HCT116 (cell line): ENCODE measurements around the gene GYS2.

Experiments used
- CTCF ChIP-seq, 3 experiments: fragments of 200-600 bp in 1 of 3; sonication (generic) in 1 of 3; IDR thresholded peaks in 2 of 3; conservative IDR thresholded peaks in 1 of 3; 2 replicates each; pipeline ENCODE4 v1.5.1; 2012 to 2017; ENCODE audit warnings: low read depth in 2 of 3, low read length in 2 of 3, antibody characterized with exemption in 1 of 3, borderline replicate concordance in 1 of 3, control low read depth in 1 of 3, mild to moderate bottlenecking in 1 of 3, mixed read lengths in 1 of 3, mixed run types in 1 of 3, moderate library complexity in 1 of 3; ENCODE audit not compliant: insufficient read depth in 1 of 3
- ELF1 ChIP-seq: IDR thresholded peaks from 2 replicates; pipeline ENCODE4 v1.6.1; 2012; ENCODE audit warnings: low read depth, borderline replicate concordance
- POLR2AphosphoS5 ChIP-seq: IDR thresholded peaks from 2 replicates; pipeline ENCODE4 v1.6.1; 2011; ENCODE audit warnings: mild to moderate bottlenecking, low read depth, low read length, moderate library complexity

GRCh38 chr12:21647179-21647578 is 42.5 kb upstream of the GYS2 start:
- no peak for TF ChIP-seq CTCF (IDR thresholded peaks at IDR 0.05 in 2 of 3, conservative IDR thresholded peaks at IDR 0.05 in 1 of 3; ENCODE audit: borderline replicate concordance in 1 of 3, insufficient read depth in 1 of 3, low read depth in 2 of 3, low read length in 2 of 3)
- no peak for TF ChIP-seq POLR2AphosphoS5
- no peak for TF ChIP-seq ELF1
